GM04504 (cell line): ENCODE data around the gene PSMB1.

ENCODE experiments used
- DNase-seq: peaks from one replicate; pipeline ENCODE4 v3.0.0-alpha.2; 2012; ENCODE audit warnings: low read depth

Gene PSMB1

DNA sequence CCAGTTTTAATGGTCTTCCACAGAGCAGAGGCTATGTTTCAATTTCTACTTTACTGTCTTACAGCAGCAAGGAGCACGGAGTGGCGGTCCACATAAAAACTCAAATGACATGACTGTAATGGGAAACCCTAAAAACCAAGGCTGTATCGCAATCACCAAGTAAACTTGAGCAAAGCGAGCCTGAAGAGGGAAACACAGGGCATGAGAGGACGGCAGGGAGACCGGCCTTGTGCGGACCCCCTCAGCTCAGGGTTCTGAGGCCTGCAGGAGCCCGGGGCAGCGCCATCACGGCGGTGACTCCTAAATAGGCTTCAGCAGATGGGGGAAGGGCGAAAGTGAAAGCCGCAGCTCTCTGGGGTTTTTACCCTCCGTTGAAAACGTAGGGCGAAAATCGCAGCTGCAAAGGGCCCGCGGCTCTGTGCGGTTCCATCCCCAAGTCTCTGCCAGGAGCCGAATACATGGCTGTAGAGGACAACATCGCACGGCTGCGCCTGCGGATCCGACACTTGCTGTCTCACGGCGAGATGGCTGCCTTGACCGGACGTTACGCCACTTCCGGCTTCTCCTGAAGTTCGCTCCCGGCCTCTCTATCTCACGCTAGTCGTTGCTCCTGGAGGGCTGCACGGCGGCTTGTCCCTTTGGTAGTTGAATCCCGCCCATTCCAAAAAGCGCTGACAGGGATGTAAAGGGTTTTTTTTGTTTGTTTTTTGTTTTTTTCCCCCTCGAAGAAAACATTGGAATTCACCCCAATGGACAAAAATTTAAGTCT lies at the start of gene PSMB1:
Gene PSMB1 (minus strand): TSS at position 543 of the 769 bp plus-strand sequence. CDS start 65 bp downstream, at position 478.
- peak; percentile 86 for DNase-seq

DNA sequence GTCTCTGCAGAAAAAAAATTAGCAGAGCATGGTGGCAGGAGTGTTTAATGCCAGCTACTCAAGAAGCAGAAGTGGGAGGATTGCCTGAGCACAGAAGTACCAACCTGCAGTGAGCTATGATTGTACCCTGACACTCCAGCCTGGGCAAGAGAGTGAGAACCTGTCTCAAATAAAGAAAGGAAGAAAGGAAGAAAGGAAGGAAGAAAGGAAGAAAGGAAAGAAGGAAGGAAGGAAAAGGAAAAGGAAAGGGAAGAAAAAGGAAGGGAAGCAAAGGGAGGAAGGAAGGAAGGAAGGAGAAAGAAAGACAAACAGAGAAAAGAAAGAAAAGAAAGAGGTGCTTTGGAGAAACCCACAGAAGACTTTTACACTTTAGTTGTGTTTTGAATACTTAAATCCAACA lies 44.2 kb upstream of the PSMB1 start:
- DNase-seq = no peak

DNA sequence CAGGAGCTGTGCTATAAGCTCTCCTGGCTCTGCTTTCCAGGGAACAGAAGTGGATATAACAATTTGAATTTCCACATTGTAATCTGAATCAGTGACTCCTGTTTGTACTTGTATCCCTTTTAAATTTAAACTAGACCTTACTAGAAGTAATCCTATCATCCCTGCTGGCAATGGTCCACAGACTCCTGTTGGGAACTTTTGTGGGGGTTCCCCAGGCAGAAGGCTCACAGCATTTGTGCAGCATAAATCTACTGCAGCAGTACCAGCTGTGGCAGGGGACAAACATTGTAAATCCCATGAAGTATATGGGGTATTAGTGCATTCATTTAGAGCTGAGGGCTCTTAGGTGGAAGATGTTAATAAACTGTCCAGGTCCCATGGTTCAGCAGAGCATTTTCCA lies 43.3 kb upstream of the PSMB1 start:
- no peak for DNase-seq

DNA sequence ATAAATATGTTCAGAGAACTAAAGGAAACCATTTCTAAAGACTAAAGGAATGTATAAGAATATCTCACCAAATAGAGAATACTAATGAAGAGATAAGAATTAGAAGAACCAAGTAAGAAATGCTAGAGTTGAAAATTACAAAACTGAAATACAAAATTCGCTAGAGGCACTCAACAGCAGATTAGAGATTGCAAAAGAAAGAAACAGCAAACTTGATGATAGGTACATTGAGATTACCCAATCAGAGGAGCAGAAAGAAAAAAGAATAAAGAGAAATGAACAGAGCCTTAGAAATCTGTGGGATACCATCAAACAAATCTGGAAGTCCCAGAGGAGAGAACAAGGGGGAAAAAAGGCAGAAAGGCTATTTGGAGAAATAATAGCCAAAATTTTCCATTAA lies 37.6 kb upstream of the PSMB1 start:
- DNase-seq = no peak

DNA sequence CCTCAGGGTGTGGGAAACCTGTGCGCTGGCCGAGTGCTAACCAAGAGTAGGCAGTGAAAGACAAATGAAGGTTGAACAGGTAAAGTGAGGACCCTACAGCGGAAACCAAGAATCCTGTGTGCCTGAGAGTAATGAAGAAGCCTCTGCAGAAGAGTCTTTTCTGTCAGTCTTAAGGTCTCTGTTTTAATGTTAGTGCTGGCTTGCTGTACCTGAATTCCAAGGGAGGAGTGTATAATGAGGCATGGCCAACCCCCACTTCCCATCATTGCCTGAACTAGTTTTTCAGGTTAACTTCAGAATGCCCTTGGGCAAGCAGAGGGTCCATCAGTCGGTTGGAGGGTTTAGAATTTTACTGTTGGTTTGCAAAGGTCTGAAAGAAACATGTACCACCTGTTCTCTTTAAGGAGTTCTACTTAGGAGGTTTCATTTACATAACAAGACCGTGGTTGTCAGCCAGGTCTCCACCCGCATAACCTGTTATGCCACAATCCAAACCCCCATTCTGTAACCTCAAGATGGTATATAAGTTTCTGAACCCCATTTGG lies 31.9 kb upstream of the PSMB1 start:
- DNase-seq = no peak

DNA sequence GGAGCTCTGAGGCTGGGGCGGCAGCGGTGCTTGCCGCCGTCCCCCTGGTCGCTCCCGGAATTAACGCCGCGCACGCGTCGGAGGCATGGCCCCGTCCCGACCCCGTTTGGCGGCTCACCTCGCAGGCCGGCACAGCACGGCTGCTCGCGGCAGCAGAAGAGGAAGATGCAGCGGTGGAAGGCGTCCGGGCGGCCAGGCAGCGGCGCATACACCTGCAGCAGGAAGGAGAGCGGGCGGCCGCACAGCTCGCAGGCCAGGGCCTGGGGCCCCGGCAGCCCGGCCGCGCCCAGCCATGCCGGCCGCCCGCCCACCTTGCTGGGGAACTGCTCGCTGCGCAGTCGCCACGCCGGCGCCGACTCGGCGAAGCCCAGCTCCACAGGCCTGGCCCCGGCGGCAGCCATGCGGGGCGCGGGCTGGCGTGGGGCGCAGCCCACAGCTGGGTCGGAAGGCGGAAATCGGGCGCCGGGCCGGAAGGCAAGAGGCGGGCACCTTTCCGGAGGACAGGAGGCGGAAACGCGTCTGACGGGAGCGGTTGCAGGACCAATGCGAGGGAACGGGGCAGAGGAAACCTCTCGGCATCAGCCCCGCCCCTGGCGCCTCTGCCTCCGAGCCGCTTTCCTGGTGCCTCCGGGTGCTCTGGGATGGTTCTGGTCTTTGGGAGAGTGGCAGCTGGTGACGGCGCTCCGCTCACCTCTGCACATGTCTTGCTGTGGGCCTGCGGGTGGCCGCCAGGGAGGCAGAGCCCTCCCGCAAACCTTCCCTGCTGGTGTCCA lies 31.3 kb upstream of the PSMB1 start, which contains the start of gene PDCD2:
Gene PDCD2 (minus strand): TSS at position 457 of the 773 bp plus-strand sequence. CDS start 56 bp downstream, at position 401.
- peak; percentile 73 for DNase-seq

DNA sequence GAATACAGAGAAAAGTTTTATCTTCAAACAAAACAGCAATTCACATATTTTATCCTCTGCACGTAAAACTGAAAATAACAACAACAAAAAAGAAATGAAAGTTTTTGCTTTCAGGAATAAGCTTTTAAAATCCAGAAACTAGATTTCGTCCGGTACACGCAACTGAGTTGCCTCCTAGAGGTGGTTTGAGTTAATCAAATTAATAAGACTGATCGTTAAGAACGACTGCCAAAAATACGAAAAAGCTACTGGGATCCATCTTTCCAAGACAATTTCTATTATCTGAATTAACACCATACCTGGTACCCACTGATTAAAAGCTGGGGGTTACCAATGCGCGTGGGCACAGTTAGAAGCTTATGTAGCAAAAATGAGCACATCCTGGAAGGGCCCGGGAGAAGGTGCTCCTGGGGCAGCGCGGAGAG lies 30.7 kb upstream of the PSMB1 start:
- no peak for DNase-seq

DNA sequence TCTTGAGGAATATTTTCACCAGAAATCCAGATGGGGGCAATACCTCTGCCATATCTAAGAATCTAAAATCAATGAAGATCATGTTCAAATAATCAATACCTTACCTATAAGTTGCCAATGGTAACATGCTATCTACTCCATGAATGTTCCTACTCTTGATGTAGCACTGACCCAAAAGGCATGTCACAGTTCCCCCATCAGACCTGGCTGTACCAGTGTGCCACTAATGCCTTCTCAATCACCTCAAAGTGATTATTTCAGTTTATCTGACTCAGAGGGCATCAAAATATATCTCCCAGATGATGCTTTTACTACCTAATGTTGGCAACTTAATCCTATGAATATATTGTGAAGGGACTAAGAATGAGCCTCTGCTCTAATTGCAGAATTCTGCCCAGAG lies 25.8 kb upstream of the PSMB1 start:
- no peak for DNase-seq

DNA sequence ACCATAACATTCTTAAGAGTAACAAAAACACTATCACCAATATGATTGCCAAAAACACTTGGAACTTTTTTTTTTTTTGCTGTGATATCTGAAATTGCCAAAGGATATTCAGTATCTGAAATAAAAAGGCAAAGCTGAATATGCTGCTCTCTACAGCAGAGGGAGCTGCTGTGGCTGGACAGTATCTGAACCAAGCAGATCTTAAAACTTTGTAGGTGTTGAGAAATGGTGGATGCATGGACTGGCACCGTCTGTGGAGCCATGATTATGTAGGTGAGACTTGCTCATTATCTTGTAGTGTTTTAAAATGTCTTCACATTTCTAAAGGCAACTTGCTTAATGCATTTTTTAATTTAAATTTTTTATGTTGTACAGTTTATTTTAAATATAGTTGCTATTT lies 22.1 kb upstream of the PSMB1 start:
- DNase-seq = no peak

DNA sequence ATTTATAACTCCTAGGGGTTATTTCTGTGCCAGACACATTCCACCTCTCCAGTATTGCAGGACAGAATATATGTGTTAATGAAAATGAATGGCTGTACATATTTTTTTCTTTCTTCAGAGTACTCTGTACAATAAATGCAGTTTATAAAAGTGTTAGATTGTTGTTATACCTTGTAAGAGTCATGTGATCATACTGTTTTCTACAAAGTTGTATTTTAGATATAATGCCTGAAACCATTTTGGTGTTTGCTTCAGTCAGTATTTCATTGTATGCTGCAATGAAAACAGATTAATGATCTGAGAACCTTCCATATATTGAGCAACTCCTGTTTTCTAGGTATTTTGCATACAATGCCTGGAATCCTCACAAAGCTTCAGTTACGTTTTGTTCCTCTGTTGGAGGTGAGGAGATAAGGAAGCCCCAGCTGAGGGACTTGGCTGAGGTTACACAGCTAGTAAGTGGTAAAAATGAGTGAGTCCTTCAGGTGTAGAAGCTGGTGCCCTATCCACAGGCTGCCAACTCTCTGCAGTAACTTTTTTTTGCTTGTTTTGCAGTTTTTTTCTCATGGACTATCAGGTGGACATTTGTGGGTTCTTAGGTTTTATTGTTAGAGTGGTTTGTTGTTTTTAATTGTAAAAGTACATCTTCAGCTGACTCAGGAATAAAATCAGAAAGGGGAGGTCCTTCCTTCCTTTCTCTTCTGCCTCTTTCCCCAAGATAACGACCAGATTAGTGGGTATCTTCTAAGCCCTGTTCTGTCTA lies 19.8 kb upstream of the PSMB1 start:
- DNase-seq = no peak

DNA sequence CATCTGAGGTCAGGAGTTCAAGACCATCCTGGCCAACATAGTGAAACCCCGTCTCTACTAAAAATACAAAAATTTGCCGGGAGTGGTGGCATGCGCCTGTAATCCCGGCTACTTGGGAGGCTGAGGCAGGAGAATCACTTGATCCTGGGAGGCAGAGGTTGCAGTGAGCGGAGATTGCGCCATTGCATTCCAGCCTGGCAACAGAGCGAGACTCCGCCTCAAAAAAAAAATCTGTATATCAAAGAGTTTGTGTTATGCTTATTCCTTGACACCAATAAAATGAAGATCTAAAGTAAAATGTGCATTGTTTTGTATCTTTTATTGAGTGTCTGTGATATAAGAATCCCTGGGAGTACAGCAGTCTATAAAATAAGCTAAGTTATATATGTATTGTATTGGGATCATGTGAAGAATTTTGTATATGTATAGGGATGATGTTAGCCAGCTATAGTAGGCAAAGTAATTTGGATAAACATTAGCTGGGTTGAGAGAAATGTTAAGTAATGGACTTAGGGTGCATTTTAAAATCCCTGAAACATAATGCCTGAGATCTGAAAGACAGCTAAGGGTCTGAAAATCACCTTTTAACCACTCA lies 11.9 kb upstream of the PSMB1 start:
- DNase-seq = no peak

DNA sequence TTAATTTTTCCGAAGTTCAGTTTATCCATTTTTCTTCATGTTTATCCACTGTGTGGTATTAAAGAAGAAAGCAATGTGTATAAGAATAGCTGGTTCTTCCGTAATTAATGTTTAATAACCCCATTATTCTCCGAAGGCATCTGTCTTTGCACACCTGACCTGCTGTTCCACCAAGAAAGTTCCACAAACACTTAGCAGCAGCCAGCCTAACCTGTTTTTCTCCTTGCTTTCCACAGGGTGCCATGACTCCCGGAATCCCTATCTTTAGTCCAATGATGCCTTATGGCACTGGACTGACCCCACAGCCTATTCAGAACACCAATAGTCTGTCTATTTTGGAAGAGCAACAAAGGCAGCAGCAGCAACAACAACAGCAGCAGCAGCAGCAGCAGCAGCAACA lies 8.4 kb upstream of the PSMB1 start:
- no peak for DNase-seq

DNA sequence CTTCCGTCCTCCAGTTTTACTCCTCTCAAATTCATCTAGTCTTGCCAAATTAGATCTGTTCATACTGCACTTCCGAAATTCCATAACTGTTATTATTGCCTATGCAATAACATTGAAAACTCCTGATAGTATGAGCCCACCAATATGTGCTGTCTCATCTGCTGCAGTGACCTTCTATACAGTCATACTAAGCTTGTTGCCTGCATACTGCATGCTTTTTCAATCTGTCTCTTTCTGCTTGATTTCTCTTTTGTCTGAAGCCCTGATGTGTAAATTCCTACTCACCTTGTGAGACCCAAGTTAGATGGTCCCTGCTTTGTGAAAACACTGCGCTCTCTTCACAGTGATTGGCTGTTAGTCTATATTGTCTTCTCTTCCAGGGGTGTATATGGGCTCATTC lies 2.2 kb upstream of the PSMB1 start:
- DNase-seq = no peak

DNA sequence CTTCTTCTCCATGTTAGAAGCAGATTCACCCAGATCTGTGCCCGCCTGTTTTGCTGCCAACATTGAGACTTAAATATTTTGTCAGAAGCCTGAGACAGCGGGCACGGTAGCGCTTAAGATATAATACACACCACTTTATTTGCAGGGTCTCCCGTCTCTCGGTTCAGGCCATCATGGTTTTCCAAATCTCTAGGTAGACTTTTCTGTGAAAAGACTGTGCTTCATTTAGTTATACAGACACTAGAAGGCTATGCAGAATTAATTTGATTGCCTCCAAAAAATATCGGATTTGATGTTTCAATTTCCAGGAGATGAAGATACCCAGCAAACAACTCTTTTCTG lies 1.7 kb upstream of the PSMB1 start:
- DNase-seq = no peak

DNA sequence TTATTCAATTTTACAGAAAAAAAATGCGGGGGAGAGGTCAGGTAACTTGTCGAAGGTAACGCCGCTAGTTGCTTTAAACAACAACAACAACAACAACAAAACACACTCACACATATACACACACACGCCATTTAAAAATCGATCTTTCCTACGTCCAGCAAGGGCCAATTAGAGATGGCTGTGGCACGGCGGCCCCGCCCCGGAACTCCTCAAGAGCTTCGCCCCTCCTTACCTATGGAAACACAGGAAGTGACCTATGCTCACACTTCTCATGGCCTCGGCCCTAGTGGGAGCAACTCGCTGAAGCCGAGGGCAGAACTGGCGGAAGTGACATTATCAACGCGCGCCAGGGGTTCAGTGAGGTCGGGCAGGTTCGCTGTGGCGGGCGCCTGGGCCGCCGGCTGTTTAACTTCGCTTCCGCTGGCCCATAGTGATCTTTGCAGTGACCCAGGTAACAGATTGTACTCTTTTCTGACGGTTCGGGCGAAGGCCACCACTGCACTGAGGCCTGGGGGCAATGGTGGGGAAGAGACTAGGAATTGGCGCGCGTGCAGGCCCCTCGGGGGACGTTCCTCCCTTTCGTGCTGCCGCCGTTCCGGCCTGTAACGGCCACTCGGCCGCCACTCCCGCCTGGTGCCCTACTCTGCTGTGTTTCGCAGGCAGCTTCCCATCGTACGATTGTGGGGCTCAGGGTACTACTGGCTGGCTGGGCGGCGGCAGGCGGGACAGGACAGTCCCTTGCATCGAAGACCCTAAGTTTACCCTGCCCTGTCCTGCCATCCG lies 1.1 kb upstream of the PSMB1 start, which contains the start of gene TBP:
Gene TBP (plus strand): TSS at position 357 of the 783 bp plus-strand sequence. CDS start 2,661 bp downstream, outside the sequence.
- DNase-seq = peak; percentile 98

DNA sequence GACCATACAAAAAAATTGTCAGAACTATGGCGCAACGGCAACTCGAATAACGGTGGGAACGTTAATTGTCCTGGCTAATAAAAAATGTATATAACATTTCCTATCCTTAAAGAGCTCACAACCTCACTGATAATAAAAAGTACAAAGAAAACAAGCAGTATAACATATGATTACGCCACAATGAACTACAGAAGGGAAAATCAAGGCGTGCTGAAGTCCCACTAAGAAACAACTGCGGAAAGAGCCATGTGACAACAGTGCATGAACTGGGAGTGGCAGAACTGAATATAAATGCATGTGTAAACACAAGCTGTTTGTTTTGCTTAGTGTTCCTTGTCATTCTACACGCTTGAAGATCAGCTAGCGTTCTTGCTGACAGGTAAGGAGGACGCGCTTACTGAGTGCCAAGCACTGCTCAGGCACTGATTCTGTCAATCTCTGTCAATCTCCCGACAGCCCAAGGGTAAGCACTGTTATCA lies 466 bp upstream of the PSMB1 start:
- no peak for DNase-seq

DNA sequence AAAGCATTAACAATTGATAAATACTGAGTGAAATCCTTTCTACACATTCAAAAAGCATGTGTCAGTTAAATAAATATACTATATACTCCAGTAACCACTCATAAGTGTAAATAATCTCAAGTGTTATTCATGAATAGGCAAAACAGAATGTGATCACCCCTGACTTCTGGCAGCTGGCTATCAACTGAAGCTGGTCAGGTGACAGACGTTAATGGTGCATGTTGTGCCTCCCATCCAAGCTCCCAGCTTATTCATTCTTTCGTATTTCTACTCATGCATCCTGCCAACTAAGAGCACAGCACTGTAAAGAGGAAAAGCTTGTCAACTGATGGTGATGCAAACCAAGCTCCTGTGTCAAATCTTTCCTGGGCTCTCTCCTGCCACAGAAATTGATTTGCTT lies 7.7 kb downstream of the PSMB1 start:
- no peak for DNase-seq

DNA sequence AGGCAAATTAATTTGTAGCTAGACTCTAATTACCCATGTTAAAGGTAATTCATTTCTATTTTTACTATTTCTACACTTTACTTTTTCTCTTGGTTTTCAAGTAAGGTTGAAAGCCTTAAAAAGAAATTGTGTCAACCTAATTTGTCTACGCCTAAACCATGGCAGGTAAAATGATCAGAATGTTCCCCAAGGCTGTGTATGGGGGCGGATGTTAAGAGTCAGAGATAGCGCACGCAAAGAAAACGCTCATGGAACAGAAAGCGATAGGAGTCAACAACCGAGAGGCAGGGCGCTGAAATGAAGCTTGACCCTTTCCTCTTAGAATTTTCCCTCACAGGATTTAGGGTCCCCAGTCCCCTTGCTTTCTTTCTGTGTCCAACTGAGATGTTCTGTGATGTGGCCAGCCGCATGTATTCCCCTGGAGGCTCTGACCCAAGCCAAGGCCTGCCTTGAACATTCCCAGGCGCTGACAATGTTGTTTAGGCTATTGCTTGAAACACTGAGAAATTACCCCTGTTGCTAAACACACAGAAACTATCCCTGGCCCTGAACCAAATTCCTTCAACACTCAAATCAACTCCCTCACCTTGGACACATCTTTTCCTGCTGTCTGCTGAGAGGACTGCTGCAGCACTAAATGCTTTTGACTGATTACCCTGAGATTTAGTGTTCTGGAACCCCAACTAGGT lies 10.9 kb downstream of the PSMB1 start:
- no peak for DNase-seq

DNA sequence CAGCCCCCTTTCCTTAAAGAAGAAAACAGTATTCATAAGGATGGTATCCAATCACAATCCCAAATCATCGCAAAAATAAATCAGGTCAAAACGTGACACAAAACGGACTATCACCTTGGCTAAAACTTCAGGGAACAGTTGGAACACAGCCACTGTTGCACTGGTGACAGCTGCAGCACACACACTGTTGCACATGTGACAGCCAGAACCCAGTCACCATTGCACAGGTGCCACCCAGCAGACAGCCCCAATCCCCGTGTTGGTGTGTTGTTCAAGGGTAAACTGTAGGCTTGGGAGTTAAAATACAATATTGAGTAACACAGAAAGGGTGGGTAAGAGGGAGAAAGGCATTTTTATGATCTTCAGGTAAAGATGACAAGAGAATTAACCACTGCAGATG lies 15.8 kb downstream of the PSMB1 start:
- no peak for DNase-seq

DNA sequence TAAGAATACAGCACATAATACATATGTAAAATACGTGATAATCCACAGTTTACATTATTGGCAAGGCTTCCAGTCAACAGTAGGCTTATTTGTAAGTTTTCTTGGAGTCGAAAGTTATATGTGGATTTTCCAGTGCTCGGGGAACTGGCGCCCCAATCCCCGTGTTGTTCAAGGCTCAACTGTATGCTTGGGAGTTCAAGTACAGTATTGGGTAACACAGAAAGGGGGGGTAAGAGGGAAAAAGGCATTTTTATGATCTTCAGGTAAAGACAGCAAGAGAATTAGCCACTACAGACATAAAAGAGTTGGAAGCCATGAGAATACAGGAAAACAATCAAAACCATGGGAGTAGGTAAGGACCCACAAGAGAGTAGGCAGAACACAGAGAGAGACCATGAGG lies 16.4 kb downstream of the PSMB1 start:
- no peak for DNase-seq
